SHP77 (cell line): ENCODE measurements around the gene SPACDR.
"Not testable (repeated sequence)": the region's sequence is repeated elsewhere in the genome, so short reads cannot be mapped to it uniquely, and the experiment has no call there.

Source experiments
- DNase-seq, 2 experiments: peaks; one replicate each; lab custom pipeline; 2025; lab: John Stamatoyannopoulos, UW

SPACDR gene

GRCh38 chr7:100465702-100466311 is 1.7 kb upstream of the SPACDR start:
- DNase-seq: peak; percentile 69 to 79

GRCh38 chr7:100465299-100465698 is 1.2 kb upstream of the SPACDR start:
- no peak for DNase-seq

GRCh38 chr7:100464791-100465190 is 731 bp upstream of the SPACDR start:
- no peak for DNase-seq

- no peak for DNase-seq
Measured at GRCh38 chr7:100457033-100457432, 7.0 kb downstream of the SPACDR start.

GRCh38 chr7:100456562-100456961 is 7.5 kb downstream of the SPACDR start:
- DNase-seq: no peak

- no peak for DNase-seq
Measured at GRCh38 chr7:100455206-100455605, 8.9 kb downstream of the SPACDR start.

GRCh38 chr7:100453854-100454253 is 10.2 kb downstream of the SPACDR start:
- not testable (repeated sequence) for DNase-seq

- DNase-seq: no peak
Measured at GRCh38 chr7:100452513-100452912, 11.5 kb downstream of the SPACDR start.

GRCh38 chr7:100449190-100449795 is 14.8 kb downstream of the SPACDR start:
- DNase-seq: no peak

GRCh38 chr7:100447363-100447762 is 16.7 kb downstream of the SPACDR start:
- DNase-seq: not testable (repeated sequence)

GRCh38 chr7:100446040-100446439 is 18.0 kb downstream of the SPACDR start:
- no peak for DNase-seq

- DNase-seq: no peak
Measured at GRCh38 chr7:100444311-100445278, 19.5 kb downstream of the SPACDR start.

- DNase-seq: no peak
Measured at GRCh38 chr7:100443096-100443840, 20.8 kb downstream of the SPACDR start.

GRCh38 chr7:100441641-100442535 is 22.2 kb downstream of the SPACDR start:
- no peak for DNase-seq

GRCh38 chr7:100439244-100439643 is 24.8 kb downstream of the SPACDR start:
- not testable (repeated sequence) for DNase-seq

- DNase-seq: not testable (repeated sequence)
Measured at GRCh38 chr7:100438731-100439130, 25.3 kb downstream of the SPACDR start.

- no peak for DNase-seq
Measured at GRCh38 chr7:100438172-100438571, 25.9 kb downstream of the SPACDR start.

- no peak for DNase-seq
Measured at GRCh38 chr7:100437150-100438100, 26.6 kb downstream of the SPACDR start.

GRCh38 chr7:100435401-100436304 is 28.4 kb downstream of the SPACDR start:
- no peak for DNase-seq
